K562 (cell line): Measurements from ENCODE around the gene FGFRL1. TPM values are rescaled to one million over a fixed set of nuclear protein-coding genes. Genes with fewer than 3 reads are reported as not detected.
A peak's percentile ranks its signal among the peaks of the same experiment; 100 is the strongest.

Experiments
- ETV1 ChIP-seq: fragments of 450-650 bp; conservative IDR thresholded peaks from 2 replicates; pipeline ENCODE4 v1.6.1; 2016; ENCODE audit warnings: missing genetic modification characterization, control low read depth, low read depth, missing compliant biosample characterization
- ETV6 ChIP-seq, 3 experiments: fragments of 150-350 bp in 1 of 3; sonication (generic) in 1 of 3; formaldehyde crosslinking in 1 of 3; IDR thresholded peaks; 2 replicates each; pipeline versions ENCODE4 v1.6.1 to v1.8.0; 2014 to 2022; ENCODE audit warnings: borderline replicate concordance in 2 of 3, low read depth in 2 of 3, antibody characterized with exemption in 1 of 3, low read length in 1 of 3, mild to moderate bottlenecking in 1 of 3, missing genetic modification reagents in 1 of 3
- FOXK1 ChIP-seq: sonication (generic); formaldehyde crosslinking; IDR thresholded peaks from 2 replicates; pipeline ENCODE4 v1.8.0; 2022; ENCODE audit warnings: missing genetic modification reagents, mild to moderate bottlenecking, borderline replicate concordance
- GABPB1 ChIP-seq: sonication (generic); formaldehyde crosslinking; IDR thresholded peaks from 2 replicates; pipeline ENCODE4 v1.8.0; 2022; ENCODE audit warnings: mild to moderate bottlenecking, missing genetic modification reagents
- KLF6 ChIP-seq: fragments of 250-450 bp; sonication (Bioruptor Pico); IDR thresholded peaks from 2 replicates; pipeline ENCODE4 v1.4.0; 2020; ENCODE audit warnings: mild to moderate bottlenecking, moderate library complexity, borderline replicate concordance
- MBD2 ChIP-seq: sonication (generic); IDR thresholded peaks from 2 replicates; pipeline ENCODE4 v1.6.1; 2016; ENCODE audit warnings: low read depth, borderline replicate concordance
- SOX6 ChIP-seq: fragments of 450-650 bp; IDR thresholded peaks from 2 replicates; pipeline ENCODE4 v1.6.1; 2014; ENCODE audit warnings: mild to moderate bottlenecking
- SRSF3 ChIP-seq: fragments of 200-400 bp; formaldehyde crosslinking; IDR thresholded peaks from 2 replicates; pipeline ENCODE4 v1.6.1; 2016; ENCODE audit warnings: mild to moderate bottlenecking, low read length, moderate library complexity; ENCODE audit not compliant: insufficient read depth
- STAG1 ChIP-seq: sonication (generic); formaldehyde crosslinking; IDR thresholded peaks from 2 replicates; pipeline ENCODE4 v1.5.0; 2020; ENCODE audit warnings: missing genetic modification reagents, borderline replicate concordance
- U2AF1 ChIP-seq: fragments of 200-400 bp; formaldehyde crosslinking; optimal IDR thresholded peaks from 2 replicates; pipeline ENCODE3; 2017; ENCODE audit warnings: mild to moderate bottlenecking, low read depth, low read length, moderate library complexity
- YY1 ChIP-seq, 3 experiments: IDR thresholded peaks; 2 replicates each; pipeline ENCODE4 v1.6.1; 2011; ENCODE audit warnings: low read length in 2 of 3, mild to moderate bottlenecking in 2 of 3, moderate library complexity in 2 of 3, borderline replicate concordance in 1 of 3, control low read depth in 1 of 3, low read depth in 1 of 3; ENCODE audit not compliant: insufficient read depth in 3 of 3, insufficient replicate concordance in 2 of 3, control insufficient read depth in 1 of 3, insufficient read length in 1 of 3; ENCODE audit errors: extremely low read depth in 1 of 3
- ZFX ChIP-seq: sonication (generic); formaldehyde crosslinking; IDR thresholded peaks from 2 replicates; pipeline ENCODE4 v1.8.0; 2022; ENCODE audit warnings: mild to moderate bottlenecking, missing genetic modification reagents, moderate library complexity
- polyA plus RNA-seq, 8 experiments: library from polyadenylated mRNA; depleted of rRNA in 4 of 8; stranded (reverse) in 5 of 8; unstranded in 3 of 8; fragments of >200 nt; fragmentation: Nextera tagmentation in 2 of 8; fragmentation: Illumina TruSeq in 1 of 8; extraction: Ambion mirVana in 2 of 8; extraction: Trizol in 1 of 8; gene quantifications; 2 replicates each; pipeline versions ENCODE4 v1.2.1 to v1.2.3, GENCODE V29; 2011 to 2014; ENCODE audit warnings: inconsistent platforms in 1 of 8, missing spikeins in 1 of 8
- total RNA-seq, 7 experiments: library from RNA; depleted of rRNA in 6 of 7; stranded (reverse); fragments of >200 nt in 6 of 7; fragmentation: Illumina TruSeq in 2 of 7; extraction: Trizol in 2 of 7; gene quantifications; 2 replicates each; pipeline versions ENCODE4 v1.2.1 to v1.2.3, GENCODE V29; 2011 to 2021; ENCODE audit warnings: low replicate concordance in 1 of 7
- TF ChIP-seq, protein P1 (sequence below), 2 experiments: fragments of 150-350 bp in 1 of 2; IDR thresholded peaks; 2 replicates each; pipeline ENCODE4 v1.6.1; 2012 to 2016; ENCODE audit warnings: low read depth in 2 of 2, low read length in 2 of 2, mild to moderate bottlenecking in 1 of 2, moderate library complexity in 1 of 2
- TF ChIP-seq, protein P2 (sequence below): conservative IDR thresholded peaks from 2 replicates; pipeline ENCODE4 v1.6.1; 2011; ENCODE audit warnings: low read depth, mild to moderate bottlenecking, low read length; ENCODE audit not compliant: control insufficient read depth
- TF ChIP-seq, protein P3 (sequence below): fragments of 250-450 bp; sonication (Bioruptor Pico); IDR thresholded peaks from 2 replicates; pipeline ENCODE4 v1.5.0; 2021

Gene FGFRL1
- total and polyA plus RNA-seq, 9 of the 15 experiments (the other 6 are each of a cell fraction or from before 2014, with no cell fraction given), result 0.34 to 49.9 (median 14.6) TPM

DNA sequence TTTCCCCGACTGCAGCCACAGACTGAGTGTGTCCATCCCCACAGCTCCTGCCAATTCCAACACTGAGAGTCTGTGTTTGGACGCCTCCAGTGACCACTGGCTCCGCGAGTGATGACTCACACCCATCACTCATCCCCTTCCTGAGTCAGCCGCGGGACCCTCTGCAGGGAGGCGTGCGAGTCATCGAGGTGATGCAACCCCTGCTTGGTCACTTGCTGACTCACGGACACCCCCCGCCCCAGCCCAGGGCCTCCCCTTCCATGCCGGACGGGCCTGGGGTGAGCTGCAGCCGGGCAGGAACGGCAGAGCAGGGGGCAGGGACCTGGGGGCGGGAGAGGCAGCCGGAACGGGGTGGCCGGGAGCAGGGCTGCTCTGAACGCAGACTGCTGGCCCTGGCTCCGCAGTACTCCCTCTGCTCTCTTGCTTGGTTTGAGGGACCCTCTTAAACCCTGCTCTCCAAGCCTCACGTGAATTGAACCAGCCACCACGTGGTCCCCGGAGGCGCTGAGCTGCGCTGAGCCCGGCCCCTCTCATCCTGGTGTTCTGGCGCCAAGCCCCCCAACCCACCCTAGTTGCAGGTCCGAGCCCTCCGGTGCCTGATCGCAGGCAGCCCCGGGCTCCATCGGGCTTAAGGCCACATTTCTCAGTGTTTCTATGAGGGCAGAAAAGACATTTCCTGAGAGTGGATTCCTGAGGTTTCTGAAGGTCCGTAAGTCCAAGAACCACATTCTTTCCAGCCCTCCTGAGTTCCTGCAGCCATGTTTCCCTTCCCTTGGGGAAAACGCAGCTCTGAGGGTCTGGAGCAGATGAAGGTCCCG is 32.4 kb downstream of the FGFRL1 start (continued):
- TF ChIP-seq, protein P1, sequence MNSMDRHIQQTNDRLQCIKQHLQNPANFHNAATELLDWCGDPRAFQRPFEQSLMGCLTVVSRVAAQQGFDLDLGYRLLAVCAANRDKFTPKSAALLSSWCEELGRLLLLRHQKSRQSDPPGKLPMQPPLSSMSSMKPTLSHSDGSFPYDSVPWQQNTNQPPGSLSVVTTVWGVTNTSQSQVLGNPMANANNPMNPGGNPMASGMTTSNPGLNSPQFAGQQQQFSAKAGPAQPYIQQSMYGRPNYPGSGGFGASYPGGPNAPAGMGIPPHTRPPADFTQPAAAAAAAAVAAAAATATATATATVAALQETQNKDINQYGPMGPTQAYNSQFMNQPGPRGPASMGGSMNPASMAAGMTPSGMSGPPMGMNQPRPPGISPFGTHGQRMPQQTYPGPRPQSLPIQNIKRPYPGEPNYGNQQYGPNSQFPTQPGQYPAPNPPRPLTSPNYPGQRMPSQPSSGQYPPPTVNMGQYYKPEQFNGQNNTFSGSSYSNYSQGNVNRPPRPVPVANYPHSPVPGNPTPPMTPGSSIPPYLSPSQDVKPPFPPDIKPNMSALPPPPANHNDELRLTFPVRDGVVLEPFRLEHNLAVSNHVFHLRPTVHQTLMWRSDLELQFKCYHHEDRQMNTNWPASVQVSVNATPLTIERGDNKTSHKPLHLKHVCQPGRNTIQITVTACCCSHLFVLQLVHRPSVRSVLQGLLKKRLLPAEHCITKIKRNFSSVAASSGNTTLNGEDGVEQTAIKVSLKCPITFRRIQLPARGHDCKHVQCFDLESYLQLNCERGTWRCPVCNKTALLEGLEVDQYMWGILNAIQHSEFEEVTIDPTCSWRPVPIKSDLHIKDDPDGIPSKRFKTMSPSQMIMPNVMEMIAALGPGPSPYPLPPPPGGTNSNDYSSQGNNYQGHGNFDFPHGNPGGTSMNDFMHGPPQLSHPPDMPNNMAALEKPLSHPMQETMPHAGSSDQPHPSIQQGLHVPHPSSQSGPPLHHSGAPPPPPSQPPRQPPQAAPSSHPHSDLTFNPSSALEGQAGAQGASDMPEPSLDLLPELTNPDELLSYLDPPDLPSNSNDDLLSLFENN (IDR thresholded peaks at IDR 0.05; ENCODE audit: low read depth in 2 of 2, low read length in 2 of 2), result peak in 1 of 2 experiments; percentile 73; a peak in 1 of 4 replicates
- TF ChIP-seq SRSF3 (peak; percentile 48; the same call in 1 of the 2 replicates), KLF6 (CRISPR knock-in tag) (no peak), YY1 (IDR thresholded peaks at IDR 0.05; ENCODE audit: borderline replicate concordance in 1 of 3, control insufficient read depth in 1 of 3, extremely low read depth in 1 of 3, insufficient read depth in 3 of 3, insufficient read length in 1 of 3, insufficient replicate concordance in 2 of 3, low read depth in 1 of 3, low read length in 2 of 3) (peak in 2 of 3 experiments; percentile 54 to 86), FOXK1 (CRISPR knock-in tag) (peak; percentile 94), ZFX (peak; percentile 92), GABPB1 (CRISPR knock-in tag) (peak; percentile 84), ETV6 (IDR thresholded peaks at IDR 0.05; ENCODE audit: borderline replicate concordance in 1 of 2, low read depth in 2 of 2, low read length in 1 of 2) (no peak), ETV6 (CRISPR knock-in tag; IDR thresholded peaks at IDR 0.05; ENCODE audit: borderline replicate concordance) (peak; percentile 91; the same call in 1 of the 2 replicates), ETV1 (tag) (peak; percentile 36), SOX6 (peak; percentile 84), STAG1 (peak; percentile 29; the same call in 1 of the 2 replicates), U2AF1 (no peak), MBD2 (peak; percentile 84)
- TF ChIP-seq, protein P2, sequence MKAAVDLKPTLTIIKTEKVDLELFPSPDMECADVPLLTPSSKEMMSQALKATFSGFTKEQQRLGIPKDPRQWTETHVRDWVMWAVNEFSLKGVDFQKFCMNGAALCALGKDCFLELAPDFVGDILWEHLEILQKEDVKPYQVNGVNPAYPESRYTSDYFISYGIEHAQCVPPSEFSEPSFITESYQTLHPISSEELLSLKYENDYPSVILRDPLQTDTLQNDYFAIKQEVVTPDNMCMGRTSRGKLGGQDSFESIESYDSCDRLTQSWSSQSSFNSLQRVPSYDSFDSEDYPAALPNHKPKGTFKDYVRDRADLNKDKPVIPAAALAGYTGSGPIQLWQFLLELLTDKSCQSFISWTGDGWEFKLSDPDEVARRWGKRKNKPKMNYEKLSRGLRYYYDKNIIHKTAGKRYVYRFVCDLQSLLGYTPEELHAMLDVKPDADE, result peak; percentile 23; the same call in 1 of the 2 replicates
- TF ChIP-seq, protein P3, sequence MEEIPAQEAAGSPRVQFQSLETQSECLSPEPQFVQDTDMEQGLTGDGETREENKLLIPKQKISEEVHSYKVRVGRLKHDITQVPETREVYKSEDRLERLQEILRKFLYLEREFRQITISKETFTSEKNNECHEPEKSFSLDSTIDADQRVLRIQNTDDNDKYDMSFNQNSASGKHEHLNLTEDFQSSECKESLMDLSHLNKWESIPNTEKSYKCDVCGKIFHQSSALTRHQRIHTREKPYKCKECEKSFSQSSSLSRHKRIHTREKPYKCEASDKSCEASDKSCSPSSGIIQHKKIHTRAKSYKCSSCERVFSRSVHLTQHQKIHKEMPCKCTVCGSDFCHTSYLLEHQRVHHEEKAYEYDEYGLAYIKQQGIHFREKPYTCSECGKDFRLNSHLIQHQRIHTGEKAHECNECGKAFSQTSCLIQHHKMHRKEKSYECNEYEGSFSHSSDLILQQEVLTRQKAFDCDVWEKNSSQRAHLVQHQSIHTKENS, result no peak
